ENCODE data around the gene REPIN1. TPM values are rescaled to one million over a fixed set of nuclear protein-coding genes. Genes with fewer than 3 reads are reported as not detected.

Gene REPIN1
- total RNA-seq, 1 experiment from 2014 or later = 106 TPM

GRCh38 chr7:150410680-150411346, 42.2 kb downstream of the REPIN1 start:
- H3K4me2 ChIP-seq (ENCODE audit: low read length) = no peak overlapping the region
- DNase-seq (ENCODE audit: low read depth, low spot score) (no peak), ATAC-seq (no peak)
- H3K9me3 ChIP-seq (ENCODE audit: control insufficient read depth in 1 of 2, insufficient read depth in 1 of 2, low read depth in 1 of 2, low read length in 2 of 2) = no peaks in the 10 kb centered on the region
- RAD21 ChIA-PET (ENCODE audit: low non-redundant PET in 1 of 2, low total read pairs in 2 of 2, uncharacterized antibody in 2 of 2, unreplicated experiment in 2 of 2) = no interaction called here
- CTCF ChIA-PET = no interaction called here
- no peak overlapping the region for H3K4me3 ChIP-seq (replicated peaks in 1 of 2; ENCODE audit: low read depth in 1 of 2, low read length in 2 of 2)
- H3K79me2 ChIP-seq (ENCODE audit: insufficient read depth, low read length) = no peaks in the 10 kb centered on the region
- no peaks in the 10 kb centered on the region for H3K27me3 ChIP-seq (ENCODE audit: insufficient read depth, low read length)
- TF ChIP-seq ZFX (IDR thresholded peaks at IDR 0.05) (no peak), ZBTB33 (IDR thresholded peaks at IDR 0.05; ENCODE audit: extremely low read depth, insufficient replicate concordance, low read length) (no peak), POLR2AphosphoS5 (IDR thresholded peaks at IDR 0.05; ENCODE audit: low read depth, low read length) (no peak), MAX (IDR thresholded peaks at IDR 0.05) (no peak), YY1 (IDR thresholded peaks at IDR 0.05; ENCODE audit: extremely low read depth, insufficient replicate concordance, low read depth, low read length) (no peak), ELF1 (IDR thresholded peaks at IDR 0.05; ENCODE audit: borderline replicate concordance, low read depth) (no peak), SIN3A (IDR thresholded peaks at IDR 0.05; ENCODE audit: low read depth) (no peak), SP1 (IDR thresholded peaks at IDR 0.05; ENCODE audit: low read depth) (no peak), CEBPB (IDR thresholded peaks at IDR 0.05; ENCODE audit: low read depth) (no peak), RAD21 (IDR thresholded peaks at IDR 0.05; ENCODE audit: low read depth) (no peak), FOSL1 (IDR thresholded peaks at IDR 0.05; ENCODE audit: low read depth) (no peak), EZH2 (IDR thresholded peaks at IDR 0.05) (no peak), CBX3 (IDR thresholded peaks at IDR 0.05; ENCODE audit: low read depth) (no peak), POLR2A (IDR thresholded peaks at IDR 0.05; ENCODE audit: borderline replicate concordance, extremely low read depth, insufficient read depth, insufficient read length) (no peak), EGR1 (IDR thresholded peaks at IDR 0.05; ENCODE audit: low read depth) (no peak)
- peaks cover 4 to 21% of the 10 kb centered on the region in 2 experiments; a peak in 2 of 4 replicates for H3K4me1 ChIP-seq (ENCODE audit: control insufficient read depth in 1 of 2, insufficient read depth in 2 of 2, low read length in 2 of 2)
- no peaks in the 10 kb centered on the region for H3K36me3 ChIP-seq (ENCODE audit: control insufficient read depth in 1 of 2, insufficient read depth in 2 of 2, low read length in 2 of 2)
- no peak overlapping the region for H3K9ac ChIP-seq (ENCODE audit: low read length)
- H4K20me1 ChIP-seq (ENCODE audit: insufficient read depth) = no peaks in the 10 kb centered on the region
- H2AFZ ChIP-seq (ENCODE audit: low read depth, low read length, poor library complexity, severe bottlenecking) = no peak overlapping the region
- no TSS peak for BruUV-seq (replicated peaks)
- H3K27ac ChIP-seq (ENCODE audit: low read depth, low read length) = no peak overlapping the region
- no peaks in the 10 kb centered on the region for H3K9me2 ChIP-seq (ENCODE audit: insufficient read depth)
- intact Hi-C loops (cut with micrococcal nuclease) = no loop called here
- POLR2A ChIA-PET = no interaction called here
